D341Med (cell line): ENCODE data around the gene GCFC2.
"Not testable (repeated sequence)": the region's sequence is repeated elsewhere in the genome, so short reads cannot be mapped to it uniquely, and the experiment has no call there.

Experiments used
- DNase-seq: peaks from one replicate; pipeline ENCODE4 v3.0.0; 2012; ENCODE audit warnings: low spot score

Gene GCFC2

DNA sequence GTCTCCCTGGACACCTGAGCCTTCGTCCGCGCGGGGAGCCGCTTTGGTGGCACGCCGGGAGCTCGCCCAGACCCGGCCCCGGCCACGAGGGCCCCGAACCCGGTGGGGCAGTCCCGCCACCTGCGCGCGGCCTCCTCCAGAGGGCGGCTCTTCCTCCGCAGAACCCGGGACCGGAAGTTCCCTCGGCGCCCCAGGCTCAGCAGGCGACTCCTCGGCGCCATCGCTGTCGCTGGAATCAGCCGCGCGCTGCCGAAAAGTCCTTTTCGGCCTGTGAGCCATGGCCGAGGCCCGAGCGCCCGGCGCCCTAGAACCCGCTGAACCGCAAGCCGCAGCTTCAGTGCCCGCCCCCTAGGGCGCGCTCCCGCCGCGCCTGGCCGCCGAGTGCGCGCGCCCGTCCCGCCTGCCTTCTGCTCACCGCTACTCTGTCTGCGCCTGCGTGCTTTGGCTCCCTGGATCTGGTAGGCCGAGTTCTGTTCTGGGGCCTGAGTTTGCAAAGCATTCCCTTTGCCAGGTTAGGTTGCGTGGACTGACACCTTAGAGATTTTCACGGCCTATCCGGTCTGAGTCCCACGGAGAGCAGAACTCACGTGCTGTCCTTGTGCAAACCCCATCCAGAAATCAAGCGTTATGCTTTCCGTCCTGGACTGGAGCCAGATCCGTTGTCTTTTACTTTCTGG, at the start of gene GCFC2:
Gene GCFC2, minus strand, starts transcription at position 339 of the 677 bp plus-strand sequence. Its CDS starts 60 bp downstream, at position 279.
- peak; percentile 93 for DNase-seq

DNA sequence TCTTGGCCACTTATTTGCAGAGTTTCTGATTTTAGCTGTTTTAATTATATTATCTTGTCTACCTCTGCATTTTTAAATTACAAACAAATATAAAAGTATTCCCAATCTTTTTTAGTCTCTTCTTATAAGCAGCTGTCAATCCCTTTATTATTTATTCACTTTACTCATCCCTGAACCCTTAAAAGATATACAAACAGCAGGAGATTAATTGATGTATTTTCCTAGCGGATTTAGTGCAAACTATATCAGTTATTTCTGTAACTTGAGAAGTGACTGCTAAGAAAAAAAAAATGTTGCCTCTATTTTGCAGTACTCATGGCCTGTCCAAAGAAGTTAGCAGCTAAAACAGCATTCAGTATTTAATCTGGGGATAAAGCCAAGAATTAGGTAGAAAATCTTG, 42.1 kb upstream of the GCFC2 start:
- DNase-seq: no peak

DNA sequence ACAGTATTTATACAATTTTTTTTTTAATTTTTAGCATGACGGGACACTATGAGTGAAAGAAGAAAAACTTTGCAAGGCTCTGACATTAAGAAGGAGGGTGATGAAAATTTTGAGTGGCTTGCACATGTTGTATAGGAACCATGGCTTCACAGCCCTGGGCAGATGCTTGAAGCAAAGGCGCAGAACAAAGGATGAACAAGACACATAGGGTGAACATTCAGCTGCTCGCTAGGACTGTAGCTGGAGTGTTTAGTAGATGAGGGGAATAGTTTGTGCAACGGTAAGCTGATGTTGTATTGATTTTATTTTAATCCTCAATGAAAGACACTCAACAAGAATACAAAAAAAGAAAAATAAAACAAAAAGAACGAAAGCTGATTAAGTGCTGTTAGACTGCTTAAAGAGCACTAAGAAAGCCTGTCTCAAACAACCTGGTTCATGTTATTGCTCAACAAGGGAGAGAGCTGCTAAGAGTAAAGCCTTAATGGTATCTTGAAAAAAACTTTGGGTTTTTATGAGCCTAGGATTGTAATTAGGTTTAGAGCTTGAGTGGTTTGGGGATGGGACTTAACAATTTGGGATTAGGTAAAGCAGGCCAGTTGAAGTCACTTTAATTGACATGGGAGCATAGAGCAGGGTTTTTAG, 41.2 kb upstream of the GCFC2 start:
- DNase-seq: peak; percentile 25

GRCh38 chr2:75751360-75751759, 40.6 kb upstream of the GCFC2 start:
- DNase-seq: no peak

- DNase-seq: no peak
These were observed 27.2 kb upstream of the GCFC2 start for GRCh38 chr2:75737961-75738360.

DNA sequence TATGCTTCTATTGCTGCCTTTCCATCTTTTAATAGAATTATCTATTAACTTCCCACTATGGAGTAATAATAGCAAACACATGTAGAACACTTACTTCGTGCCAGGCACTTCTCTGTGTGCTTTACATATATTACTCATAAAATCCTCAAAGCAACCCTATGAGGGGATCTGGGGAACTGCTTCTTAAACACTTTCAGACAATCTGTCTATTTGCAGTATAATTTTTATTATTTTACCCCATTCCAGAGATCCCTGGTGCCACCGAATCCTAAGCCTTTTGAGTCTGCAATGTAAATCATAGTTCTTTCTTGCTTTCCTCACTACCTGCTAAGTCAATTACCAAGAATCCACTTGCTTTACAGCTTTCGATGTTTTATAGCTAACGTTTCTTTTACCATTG, 25.6 kb upstream of the GCFC2 start:
- DNase-seq: no peak

DNA sequence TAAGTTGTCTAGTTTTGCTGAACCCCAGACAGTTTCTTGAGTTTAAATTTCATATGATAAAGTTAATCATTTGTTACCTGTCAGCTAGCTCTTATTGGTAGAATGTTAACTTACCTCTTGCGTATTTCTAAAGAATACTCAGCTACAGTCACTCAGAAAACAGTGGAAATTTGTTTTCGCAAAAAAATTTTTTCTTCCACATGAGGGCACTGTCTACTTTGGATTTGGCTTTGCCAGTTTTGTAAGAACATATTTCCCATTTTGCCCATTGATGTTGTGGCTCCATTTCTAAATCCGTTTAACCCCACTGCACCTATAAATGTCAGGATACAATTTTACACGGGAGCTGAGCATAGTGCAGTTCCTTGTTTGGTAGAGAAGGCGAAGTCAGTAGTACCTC, 19.1 kb upstream of the GCFC2 start:
- DNase-seq: no peak

DNA sequence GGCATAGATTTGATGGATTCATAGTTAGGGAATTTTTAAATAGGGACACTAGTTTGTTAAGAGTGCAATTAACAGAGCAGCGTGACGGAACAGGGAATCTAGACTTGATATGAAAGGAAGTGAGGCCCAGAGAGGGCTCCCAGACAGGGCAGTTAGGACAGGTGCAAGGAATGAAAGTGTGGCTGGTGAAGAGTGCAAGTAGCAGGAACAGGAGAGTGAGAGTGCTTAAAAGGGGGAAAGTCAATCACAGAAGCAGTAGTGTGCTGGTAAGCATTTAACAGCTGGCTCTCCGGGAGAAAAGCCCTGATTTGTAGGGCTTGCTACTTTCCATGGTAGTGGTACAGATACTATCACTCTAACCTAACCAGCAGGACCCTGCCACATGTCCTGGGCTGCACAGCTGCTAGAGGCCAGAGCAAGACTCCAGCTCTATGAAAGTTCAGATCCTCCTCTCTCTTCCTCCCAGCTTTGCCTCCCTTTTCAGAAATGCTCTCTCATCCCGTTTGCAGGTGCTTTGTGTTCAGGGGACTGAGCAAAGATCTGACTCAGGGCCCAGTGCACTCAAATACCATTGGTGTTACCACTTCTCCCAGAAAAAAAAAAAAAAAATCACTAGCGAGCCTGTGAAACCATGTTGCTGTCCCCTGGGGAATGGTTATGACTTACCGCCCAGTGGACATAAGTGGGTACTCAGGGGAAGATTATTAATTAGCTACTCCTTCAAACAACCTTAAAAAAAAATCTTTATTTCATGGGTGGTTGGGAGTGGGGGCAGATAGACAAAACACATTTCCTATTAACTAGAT, 18.1 kb upstream of the GCFC2 start:
- DNase-seq: no peak

GRCh38 chr2:75722687-75723086, 12.0 kb upstream of the GCFC2 start:
- no peak for DNase-seq

GRCh38 chr2:75720525-75720924, 9.8 kb upstream of the GCFC2 start:
- no peak for DNase-seq

DNA sequence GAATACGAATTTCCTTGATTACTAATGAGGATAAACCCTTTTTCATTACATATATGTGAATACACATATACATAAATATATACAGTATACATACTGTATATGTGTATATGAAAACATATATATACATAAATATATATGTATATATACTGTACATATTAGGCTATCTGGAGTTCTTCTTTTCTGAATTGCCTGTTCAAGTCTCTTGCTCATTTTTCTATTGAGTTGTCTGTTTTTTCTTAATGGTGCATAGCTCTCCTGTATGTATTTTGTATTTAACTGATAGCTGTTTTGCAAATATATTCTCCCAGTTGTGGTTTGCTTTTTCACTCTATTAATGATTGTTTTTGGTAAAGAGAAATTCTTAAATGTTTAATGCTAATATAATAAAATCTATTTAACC, 8.9 kb upstream of the GCFC2 start:
- no peak for DNase-seq

- no peak for DNase-seq
These were observed 5.7 kb upstream of the GCFC2 start for GRCh38 chr2:75716406-75716805.

GRCh38 chr2:75711590-75711989, 875 bp upstream of the GCFC2 start:
- not testable (repeated sequence) for DNase-seq

DNA sequence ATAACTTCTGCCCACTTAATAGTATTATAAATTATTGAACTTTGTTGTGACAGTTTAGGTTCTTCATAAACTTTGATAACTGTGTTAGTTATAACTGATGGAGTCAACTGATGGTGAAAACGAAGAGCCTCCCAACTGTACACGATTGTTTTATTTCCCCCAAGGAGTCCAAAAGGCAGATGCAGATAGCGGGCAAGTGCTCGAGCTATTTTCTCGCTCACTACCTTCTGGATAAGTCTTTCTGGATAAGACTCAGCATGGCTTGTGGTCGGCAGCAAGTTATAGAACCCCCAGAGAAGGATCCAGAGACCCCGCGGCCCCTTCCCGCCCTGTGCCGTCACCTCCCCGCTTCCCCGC, 517 bp downstream of the GCFC2 start:
- no peak for DNase-seq

GRCh38 chr2:75709297-75709696, 1.4 kb downstream of the GCFC2 start:
- no peak for DNase-seq

DNA sequence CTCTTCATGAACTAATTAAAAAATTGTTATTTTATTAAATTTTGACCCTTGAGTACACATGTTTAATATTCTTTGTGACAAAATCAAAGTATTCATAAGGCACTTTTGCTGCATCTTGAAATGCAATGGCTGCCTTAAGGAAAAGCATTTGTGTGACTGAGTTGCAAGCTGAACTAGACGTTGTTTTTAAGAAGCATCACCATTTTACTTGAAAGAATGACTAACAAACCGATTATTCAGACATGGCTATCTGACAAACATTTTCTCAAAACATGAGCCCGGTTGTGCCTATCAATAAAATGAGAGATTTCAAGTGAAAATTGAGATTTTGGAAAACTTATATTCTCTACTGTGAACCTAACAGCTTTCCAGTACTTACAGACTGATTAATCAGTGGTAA, 2.8 kb downstream of the GCFC2 start:
- DNase-seq: no peak

- no peak for DNase-seq
These were observed 4.8 kb downstream of the GCFC2 start for GRCh38 chr2:75705921-75706320.

DNA sequence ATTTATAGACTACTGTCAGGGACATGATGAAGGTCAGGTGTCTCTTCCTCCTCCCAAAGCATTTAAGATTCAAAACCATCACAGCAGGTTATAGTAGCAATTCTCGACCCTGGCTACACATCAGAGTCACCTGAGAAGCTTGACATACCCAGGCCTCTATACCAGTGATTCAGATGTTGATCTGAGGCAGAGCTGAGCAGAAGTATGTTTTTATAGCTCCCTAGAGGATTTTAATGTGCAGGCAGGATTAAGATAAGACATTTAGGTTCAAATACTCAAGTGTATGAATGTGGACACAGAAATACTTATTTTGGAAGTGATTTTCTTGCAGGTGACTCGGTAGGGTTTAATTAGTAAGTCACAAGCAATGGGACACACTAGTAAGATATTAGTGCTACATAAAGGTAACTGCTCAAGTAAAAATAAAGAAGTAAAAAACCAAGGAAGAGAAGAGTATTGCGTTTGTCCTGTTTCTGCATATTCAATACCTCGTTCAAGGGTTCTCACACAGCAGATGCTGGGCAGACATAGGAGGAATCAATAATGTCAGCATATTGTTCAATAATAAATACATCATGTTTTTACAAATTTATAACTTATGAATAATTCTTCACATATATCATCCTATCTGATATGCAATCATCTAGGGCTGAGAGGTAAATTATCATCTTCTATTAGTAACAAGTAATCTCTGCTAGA, 7.0 kb downstream of the GCFC2 start:
- no peak for DNase-seq

- no peak for DNase-seq
These were observed 8.1 kb downstream of the GCFC2 start for GRCh38 chr2:75702593-75702992.

- no peak for DNase-seq
These were observed 11.8 kb downstream of the GCFC2 start for GRCh38 chr2:75698918-75699317.

DNA sequence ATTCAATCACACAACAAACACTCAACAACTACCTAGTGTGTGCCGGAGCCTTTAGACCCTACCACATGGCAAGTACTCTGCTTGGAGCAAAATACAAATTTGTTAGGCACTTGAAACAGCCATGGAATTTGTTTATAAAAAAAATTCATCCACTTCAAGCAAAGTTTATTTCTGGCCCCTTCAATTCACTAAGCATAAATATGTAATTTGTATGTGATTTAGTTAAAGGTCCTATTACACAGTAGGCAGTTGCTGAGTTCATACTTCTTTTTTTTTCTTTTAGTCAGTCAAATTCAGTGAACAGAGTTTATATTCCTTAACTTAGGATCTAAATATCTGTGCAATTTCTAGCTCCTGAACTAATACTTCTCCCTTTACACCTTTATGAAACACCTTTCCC, 22.5 kb downstream of the GCFC2 start:
- no peak for DNase-seq

DNA sequence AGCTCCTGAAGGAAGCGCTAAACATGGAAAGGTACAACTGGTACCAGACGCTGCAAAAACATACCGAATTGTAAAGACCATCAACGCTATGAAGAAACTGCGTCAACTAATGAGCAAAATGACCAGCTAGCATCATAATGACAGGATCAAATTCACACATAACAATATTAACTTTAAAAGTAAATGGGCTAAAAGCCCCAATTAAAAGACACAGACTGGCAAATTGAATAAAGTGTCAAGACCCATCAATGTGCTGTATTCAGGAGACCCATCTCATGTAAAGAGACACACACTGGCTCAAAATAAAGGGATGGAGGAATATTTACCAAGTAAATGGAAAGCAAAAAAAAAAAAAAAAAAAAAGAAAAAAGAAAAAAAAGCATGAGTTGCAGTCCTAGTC, 27.3 kb downstream of the GCFC2 start:
- not testable (repeated sequence) for DNase-seq

- no peak for DNase-seq
These were observed 30.3 kb downstream of the GCFC2 start for GRCh38 chr2:75680402-75680801.
